HuH-7 (cell line): ENCODE measurements around the gene WNT16.
"Not testable (repeated sequence)": the region's sequence is repeated elsewhere in the genome, so short reads cannot be mapped to it uniquely, and the experiment has no call there.

Source experiments
- DNase-seq: peaks from one replicate; pipeline ENCODE4 v3.0.0; 2011; ENCODE audit warnings: low spot score

Gene WNT16

DNA sequence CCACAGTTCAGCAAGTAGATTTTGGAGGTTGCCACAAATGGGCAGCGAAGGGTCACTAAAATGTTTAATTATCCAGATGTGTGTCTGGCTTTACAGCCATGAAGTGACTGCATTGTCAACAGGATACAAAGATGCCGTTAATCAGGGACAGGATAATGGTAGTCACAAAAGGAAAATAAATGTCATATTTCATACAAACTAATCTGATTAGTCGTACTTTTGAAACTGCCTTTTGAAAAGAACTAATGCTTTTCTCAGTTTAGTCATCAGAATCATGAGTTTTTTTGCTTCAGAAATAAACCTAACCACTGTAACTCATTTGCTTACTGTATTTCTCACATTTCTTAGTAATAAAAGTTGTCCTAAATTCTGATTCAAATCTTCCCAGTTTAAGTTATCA, 22.2 kb upstream of the WNT16 start:
- DNase-seq: no peak

GRCh38 chr7:121307021-121307574, 21.7 kb upstream of the WNT16 start:
- no peak for DNase-seq

DNA sequence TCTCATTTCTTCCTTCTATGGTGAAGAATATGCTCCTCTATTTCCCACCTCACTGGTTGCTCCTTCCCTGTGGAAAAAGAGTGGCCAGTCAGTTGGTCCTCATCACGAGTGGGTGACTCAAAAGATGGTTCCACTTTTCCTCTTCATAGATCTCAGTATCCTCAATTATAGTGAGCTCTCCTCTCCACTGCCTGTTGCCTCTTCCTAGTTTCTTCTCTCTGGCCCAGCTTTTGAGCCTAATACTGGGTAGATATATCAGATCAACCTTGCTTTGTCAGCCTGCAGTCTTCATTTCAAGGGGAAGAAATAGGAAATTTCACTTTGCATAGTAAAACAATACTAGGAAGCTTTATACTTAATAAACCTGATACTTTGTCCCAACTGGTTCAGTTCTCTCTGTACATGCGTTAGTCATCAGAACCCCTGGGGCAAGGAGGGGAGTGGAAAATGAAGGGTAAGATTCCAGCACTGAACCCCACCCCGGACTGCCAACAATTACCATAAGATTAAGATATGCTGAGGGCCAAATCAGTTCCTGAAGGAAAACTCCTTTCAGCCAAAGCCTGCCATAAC, 15.5 kb upstream of the WNT16 start:
- DNase-seq: no peak

- no peak for DNase-seq
Observed at GRCh38 chr7:121313793-121314676, 14.8 kb upstream of the WNT16 start.

DNA sequence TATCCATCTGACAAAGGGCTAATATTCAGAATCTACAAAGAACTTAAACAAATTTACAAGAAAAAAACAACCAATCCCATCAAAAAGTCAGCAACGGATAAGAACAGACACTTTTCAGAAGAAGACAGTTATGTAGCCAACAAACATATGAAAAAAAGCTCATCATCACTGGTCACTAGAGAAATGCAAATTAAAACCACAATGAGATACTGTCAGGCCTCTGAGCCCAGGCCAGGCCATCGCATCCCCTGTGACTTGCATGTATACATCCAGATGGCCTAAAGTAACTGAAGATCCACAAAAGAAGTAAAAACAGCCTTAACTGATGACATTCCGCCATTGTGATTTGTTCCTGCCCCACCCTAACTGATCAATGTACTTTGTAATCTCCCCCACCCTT, 13.6 kb upstream of the WNT16 start:
- not testable (repeated sequence) for DNase-seq

DNA sequence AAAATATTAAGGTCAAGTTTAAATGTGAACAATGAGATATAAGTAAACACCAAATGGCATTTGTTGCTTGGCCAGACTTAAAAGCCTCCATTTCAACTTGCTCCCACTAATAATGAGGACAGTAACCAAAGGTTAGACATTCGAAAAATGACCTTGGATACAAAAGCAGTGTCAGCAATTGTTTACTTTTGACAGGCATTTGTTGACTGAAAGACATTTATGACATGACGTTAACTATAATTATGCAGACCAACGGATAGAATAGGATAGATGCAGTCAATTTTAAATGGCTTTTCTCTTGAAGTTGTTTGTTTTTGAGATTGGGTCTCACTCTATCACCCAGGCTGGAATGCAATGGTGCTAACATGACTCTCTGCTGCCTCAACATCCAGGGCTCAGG, 6.3 kb upstream of the WNT16 start:
- no peak for DNase-seq

DNA sequence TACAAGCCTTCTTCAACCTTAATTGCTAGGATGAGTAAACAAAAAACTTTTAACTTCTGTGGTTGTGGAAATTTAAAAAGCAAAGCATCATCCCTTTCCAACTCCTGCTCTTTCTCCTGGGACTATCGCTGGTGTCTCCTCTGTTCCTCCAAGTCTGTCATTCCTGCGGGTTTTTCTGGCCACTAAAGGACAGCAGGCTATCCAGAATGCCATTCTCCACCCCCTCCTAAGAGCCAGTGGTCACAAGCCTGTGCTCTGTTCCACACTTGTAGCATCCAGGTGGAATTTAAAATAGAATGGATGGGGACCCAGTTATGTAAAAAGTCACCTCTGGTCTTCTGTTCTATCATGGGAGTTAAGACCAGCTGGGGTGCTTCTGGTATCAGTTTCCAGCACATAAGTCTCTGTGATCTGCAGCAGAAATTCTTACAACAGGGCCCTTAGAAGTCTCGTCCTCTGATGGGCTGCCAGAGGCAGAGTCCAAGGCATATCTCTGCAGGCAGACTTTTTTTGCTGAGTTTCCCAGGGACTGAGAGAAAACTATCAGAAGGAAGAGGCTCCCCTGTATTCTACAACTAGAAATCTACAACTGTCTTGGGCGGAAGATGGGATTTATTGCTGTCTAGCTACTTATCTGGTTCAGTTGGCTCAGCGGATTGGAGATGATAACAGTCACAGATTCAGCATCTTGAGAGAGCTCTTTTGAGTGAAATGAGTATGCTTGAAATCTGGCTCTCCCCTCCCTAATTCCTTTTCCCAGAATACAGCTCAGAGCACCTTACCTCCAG, 5.1 kb upstream of the WNT16 start:
- DNase-seq: no peak

- DNase-seq: no peak
Observed at GRCh38 chr7:121327671-121328070, 1.1 kb upstream of the WNT16 start.

- DNase-seq: no peak
Observed at GRCh38 chr7:121329191-121330052, 622 bp downstream of the WNT16 start.

DNA sequence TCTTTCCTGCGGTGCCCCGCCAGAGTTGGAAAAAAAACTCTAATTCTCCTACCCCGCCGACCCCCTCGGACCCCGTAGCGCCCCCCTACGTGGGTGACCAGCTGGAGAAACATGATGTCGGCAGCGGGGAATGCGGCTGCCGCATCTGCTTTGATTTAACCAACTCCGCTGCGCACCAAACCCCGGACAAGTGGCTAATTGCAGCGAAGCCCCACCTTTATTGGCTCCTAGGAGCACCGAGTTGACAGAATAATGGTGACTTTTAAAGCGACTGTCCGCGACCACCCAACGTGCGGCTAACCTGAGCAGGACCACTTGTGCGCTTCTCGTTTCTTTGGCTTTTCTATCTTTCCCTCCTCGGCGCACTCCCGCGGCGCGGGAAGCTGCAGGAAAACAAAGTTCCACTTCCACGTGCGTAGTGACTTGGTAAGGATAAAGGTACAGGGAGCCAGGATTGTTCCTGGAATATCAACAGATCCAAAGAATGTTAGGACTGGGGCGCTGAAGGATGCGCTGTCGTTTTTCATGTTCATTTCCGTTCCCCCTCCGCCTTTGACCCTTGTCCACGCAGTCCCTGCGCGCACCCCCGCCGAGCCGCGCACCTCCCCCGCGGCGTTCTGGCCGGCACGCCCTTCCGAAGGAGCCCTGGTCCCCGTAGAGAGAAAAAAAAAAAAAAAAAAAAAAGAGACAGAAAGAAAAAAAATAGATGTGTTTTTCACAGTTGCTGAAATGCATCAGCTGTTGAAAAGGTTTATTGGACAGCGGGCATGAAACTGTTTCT, 1.4 kb downstream of the WNT16 start:
- DNase-seq: no peak

DNA sequence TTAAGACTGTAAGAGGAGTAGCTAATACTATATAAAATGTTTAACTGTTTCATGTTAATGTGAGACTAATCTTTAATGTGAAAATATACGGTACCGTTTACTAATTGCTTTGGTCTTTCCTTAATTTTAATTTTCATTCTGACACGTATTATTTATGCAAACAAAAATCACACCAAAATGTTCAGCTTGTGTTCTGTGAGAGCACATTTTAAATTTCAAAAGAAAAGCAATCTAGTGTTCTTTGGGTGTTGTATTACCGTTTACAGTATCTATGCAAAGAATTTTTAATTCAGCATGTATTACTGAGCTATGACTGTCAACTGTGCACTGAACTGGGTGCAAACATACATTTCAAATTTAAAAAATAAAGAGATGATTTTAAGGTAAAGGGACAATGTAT, 2.2 kb downstream of the WNT16 start:
- DNase-seq: no peak

GRCh38 chr7:121331574-121331973, 2.8 kb downstream of the WNT16 start:
- no peak for DNase-seq

GRCh38 chr7:121334376-121334775, 5.6 kb downstream of the WNT16 start:
- DNase-seq: no peak

DNA sequence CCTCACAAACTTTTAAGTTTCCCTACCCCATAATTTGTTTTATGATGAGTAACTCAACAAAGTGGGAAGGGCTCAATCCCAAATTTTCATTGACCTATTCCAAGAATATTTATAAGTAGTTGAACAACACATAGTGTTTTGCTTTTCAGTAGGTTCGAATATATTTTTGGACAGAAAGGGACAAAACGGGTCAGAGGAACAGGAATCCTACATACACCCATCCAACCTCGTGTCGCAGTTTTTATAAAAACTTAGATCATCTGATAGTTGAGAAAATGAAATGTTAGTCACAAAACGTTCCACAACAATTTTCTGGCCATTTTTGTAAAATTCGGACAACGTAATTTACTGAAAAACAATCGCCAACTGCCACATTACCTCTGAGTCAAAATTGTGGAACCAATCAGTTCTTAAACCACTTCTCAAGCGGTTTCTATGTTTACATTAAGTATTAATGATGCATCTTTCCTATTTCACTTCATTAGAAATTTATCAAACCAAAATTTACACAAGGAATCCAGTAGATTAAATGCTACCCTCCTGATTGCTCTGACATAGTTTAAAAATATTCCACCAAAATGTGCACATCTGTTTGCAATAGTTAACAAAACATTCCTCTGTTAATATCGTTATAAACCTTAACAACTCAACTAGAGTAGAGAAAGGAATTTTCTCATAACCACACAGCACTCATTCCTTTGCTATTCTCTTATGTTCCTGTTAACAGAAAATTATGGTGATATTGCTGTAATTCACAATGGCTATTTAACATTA, 6.3 kb downstream of the WNT16 start:
- no peak for DNase-seq

GRCh38 chr7:121336579-121336978, 7.8 kb downstream of the WNT16 start:
- DNase-seq: no peak

DNA sequence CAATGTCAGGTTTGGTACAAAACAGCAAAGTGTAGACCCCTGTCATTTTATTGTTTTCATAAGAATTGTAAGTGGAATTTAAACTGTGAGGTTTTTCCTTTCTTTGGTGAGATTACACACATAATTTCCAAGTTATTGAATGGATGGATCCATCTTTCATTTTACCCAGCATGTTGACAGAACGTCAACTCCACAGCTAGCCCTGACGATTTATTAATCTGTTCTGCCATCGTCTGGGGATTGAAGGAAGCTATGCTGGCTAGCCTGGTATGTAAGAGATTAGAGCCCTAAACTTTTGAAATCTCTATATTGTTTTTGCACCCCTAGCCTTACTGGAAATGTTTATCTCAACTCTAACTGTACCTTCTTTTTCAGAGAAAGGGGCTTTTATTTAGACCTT, 8.6 kb downstream of the WNT16 start:
- DNase-seq: no peak

- DNase-seq: no peak
Observed at GRCh38 chr7:121339082-121339481, 10.3 kb downstream of the WNT16 start.

- no peak for DNase-seq
Observed at GRCh38 chr7:121341933-121342332, 13.1 kb downstream of the WNT16 start.

DNA sequence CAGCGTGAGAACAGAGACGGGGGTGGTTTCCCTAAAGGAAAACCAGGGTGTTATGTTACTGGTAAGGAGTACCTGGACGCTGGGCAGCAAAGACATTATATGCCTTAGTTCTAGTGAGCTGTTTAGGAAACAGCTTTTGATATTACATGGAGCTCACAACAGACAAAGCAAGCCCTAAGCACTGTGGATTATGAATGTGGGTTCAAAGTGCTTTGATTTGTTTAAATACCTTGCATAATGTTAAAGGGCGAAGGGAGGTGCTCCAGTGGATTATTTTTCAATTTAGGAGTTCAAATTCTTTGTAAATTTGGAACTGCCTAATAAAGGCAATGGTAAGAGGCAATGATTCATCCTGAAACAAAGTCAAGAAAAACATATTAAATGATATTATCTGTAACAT, 13.8 kb downstream of the WNT16 start:
- no peak for DNase-seq

DNA sequence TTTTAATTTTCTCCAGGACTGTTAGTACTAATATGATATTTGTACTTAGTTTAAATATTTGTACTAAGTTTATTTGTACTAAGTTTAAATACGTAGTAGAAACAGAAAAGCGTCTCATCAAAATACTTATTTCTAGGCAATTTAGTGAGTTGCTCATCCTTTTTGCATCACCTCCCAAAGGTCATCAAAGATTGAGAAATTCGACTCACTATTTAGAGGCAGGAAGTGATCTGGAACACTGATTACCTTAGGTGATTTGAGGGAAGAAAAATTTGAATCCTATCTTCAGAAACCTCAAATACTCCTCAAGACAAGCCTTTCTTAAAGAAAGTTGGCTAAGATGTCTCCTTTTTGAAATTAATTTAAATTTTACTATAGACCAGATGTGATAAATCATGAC, 14.5 kb downstream of the WNT16 start:
- DNase-seq: no peak
